ENCODE data around the gene EXD1. TPM values are rescaled to one million over a fixed set of nuclear protein-coding genes. Genes with fewer than 3 reads are reported as not detected.
"Not testable (repeated sequence)": the region's sequence is repeated elsewhere in the genome, so short reads cannot be mapped to it uniquely, and the experiment has no call there.

Gene EXD1
- total RNA-seq, 1 donor from 2014 or later = not detected

GRCh38 chr15:41251411-41251810 is 20.9 kb upstream of the EXD1 start:
- Mint-ChIP-seq H3K4me1 (peaks cover 2% of the 10 kb centered on the region), H3K4me3 (no peak overlapping the region), H3K36me3 (ENCODE audit: low read depth) (peaks cover 9% of the 10 kb centered on the region), H3K27me3 (no peaks in the 10 kb centered on the region), H3K9me3 (no peaks in the 10 kb centered on the region), H3K27ac (no peak overlapping the region)
- no peak for DNase-seq
- intact Hi-C loops (cut with micrococcal nuclease) = no loop called here

- H3K4me3 Mint-ChIP-seq; DNase-seq; H3K9me3 Mint-ChIP-seq; H3K27ac Mint-ChIP-seq; intact Hi-C loops (cut with micrococcal nuclease); H3K36me3 Mint-ChIP-seq (ENCODE audit: low read depth); H3K4me1 Mint-ChIP-seq; H3K27me3 Mint-ChIP-seq: not testable (repeated sequence)
These were observed 20.2 kb upstream of the EXD1 start for GRCh38 chr15:41250745-41251144.

DNA sequence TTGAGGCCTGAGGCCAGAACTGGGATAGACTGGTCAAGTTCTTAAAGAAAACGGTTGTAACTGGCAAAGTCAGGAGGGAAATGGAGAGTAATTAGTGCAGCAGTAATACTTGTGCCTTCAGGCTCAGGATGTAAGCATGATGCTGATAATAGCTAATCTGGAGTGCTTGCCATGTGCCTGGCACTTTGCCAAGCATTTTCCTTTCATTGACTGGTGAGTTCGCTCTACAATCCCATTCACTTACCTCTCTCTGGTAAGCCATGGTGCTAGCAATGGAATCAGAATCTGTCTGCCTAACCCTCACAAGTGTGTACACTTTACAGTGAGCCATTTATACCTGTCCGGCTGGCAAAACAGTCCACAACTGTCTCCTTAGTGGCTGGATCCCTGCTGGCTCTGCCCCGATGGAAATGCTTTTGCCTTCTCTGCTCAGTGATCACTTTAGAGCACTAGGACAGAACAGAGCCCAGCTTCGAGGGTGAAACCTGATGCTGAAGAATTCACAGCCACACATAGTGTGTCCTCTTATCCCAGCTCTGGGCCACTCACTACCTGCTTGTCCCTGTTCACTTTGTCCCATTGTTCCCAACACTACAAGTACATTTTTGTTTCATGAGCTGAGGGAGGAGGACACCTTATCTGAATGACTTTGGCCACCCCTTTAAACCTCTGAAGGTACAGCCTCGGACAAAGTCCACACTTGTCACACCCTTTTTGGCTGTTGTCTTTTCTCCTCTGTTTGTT is 10.8 kb upstream of the EXD1 start:
- no peak overlapping the region for H3K27ac Mint-ChIP-seq

GRCh38 chr15:41238100-41238499 is 7.5 kb upstream of the EXD1 start:
- DNase-seq = no peak
- H3K4me3 Mint-ChIP-seq = no peak overlapping the region
- no peak overlapping the region for H3K27ac Mint-ChIP-seq
- H3K4me1 Mint-ChIP-seq = peaks cover 22% of the 10 kb centered on the region
- intact Hi-C loops (cut with micrococcal nuclease) = no loop called here
- no peaks in the 10 kb centered on the region for H3K27me3 Mint-ChIP-seq
- no peaks in the 10 kb centered on the region for H3K9me3 Mint-ChIP-seq
- peaks cover 4% of the 10 kb centered on the region for H3K36me3 Mint-ChIP-seq (ENCODE audit: low read depth)

More for the DNA sequence above, 10.8 kb upstream of the EXD1 start:
- peaks cover 13% of the 10 kb centered on the region for H3K4me1 Mint-ChIP-seq
- H3K36me3 Mint-ChIP-seq (ENCODE audit: low read depth) = peaks cover 18% of the 10 kb centered on the region
- H3K4me3 Mint-ChIP-seq = no peak overlapping the region
- DNase-seq = no peak
- H3K9me3 Mint-ChIP-seq = no peaks in the 10 kb centered on the region
- no peaks in the 10 kb centered on the region for H3K27me3 Mint-ChIP-seq
- intact Hi-C loops (cut with micrococcal nuclease) = no loop called here

- no peaks in the 10 kb centered on the region for H3K9me3 Mint-ChIP-seq
- H3K27me3 Mint-ChIP-seq = no peaks in the 10 kb centered on the region
- H3K27ac Mint-ChIP-seq = no peak overlapping the region
- intact Hi-C loops (cut with micrococcal nuclease) = no loop called here
- DNase-seq = no peak
- peaks cover 32% of the 10 kb centered on the region for H3K4me1 Mint-ChIP-seq
- no peak overlapping the region for H3K4me3 Mint-ChIP-seq
- peaks cover 1% of the 10 kb centered on the region for H3K36me3 Mint-ChIP-seq (ENCODE audit: low read depth)
These were observed 5.4 kb upstream of the EXD1 start for GRCh38 chr15:41235929-41236328.

- H3K27ac Mint-ChIP-seq; H3K4me3 Mint-ChIP-seq; intact Hi-C loops (cut with micrococcal nuclease): not testable (repeated sequence)
These were observed 4.7 kb upstream of the EXD1 start for GRCh38 chr15:41235228-41235627.

DNA sequence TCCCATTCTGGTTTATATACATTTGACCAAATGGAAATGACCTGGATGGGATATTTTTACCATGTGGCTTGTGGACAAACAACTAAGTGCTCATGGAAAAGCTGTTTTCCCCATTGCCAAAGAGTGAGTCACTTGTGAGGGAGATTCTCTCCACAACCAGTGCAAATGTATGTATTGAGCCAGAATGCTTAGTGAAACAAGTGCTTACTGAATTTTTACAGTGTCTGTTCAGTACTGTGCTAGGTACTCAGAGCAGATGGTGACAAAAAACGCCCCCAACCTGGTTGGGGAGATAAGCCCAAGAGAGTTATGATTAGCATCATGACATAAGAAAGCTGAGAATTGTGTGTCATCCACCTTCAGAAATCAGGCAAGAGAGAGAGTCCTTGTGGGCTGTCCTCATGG is 2.8 kb upstream of the EXD1 start:
- intact Hi-C loops (cut with micrococcal nuclease) = no loop called here
- DNase-seq = no peak
- Mint-ChIP-seq H3K4me3 (no peak overlapping the region), H3K4me1 (peaks cover 26% of the 10 kb centered on the region), H3K27ac (no peak overlapping the region), H3K9me3 (no peaks in the 10 kb centered on the region), H3K27me3 (no peaks in the 10 kb centered on the region), H3K36me3 (ENCODE audit: low read depth) (no peaks in the 10 kb centered on the region)

More at GRCh38 chr15:41235228-41235627, 4.7 kb upstream of the EXD1 start:
- H3K36me3 Mint-ChIP-seq (ENCODE audit: low read depth); H3K27me3 Mint-ChIP-seq; DNase-seq; H3K9me3 Mint-ChIP-seq: not testable (repeated sequence)
- H3K4me1 Mint-ChIP-seq = peaks cover 30% of the 10 kb centered on the region

GRCh38 chr15:41231422-41232226 is 1.1 kb upstream of the EXD1 start:
- no peaks in the 10 kb centered on the region for H3K36me3 Mint-ChIP-seq (ENCODE audit: low read depth)
- peaks cover 19% of the 10 kb centered on the region for H3K4me1 Mint-ChIP-seq
- intact Hi-C loops (cut with micrococcal nuclease) = loop anchor here (1.0 to 2.0 kb wide), 5 partner anchors 52 to 279 kb away; partner anchors contain the start of genes CHAC1, INO80, NUSAP1 and OIP5
- H3K27me3 Mint-ChIP-seq = peaks cover 2% of the 10 kb centered on the region
- DNase-seq = no peak
- peak overlapping the region; percentile 93 for H3K27ac Mint-ChIP-seq
- H3K9me3 Mint-ChIP-seq = no peaks in the 10 kb centered on the region
- peak overlapping the region; percentile 94 for H3K4me3 Mint-ChIP-seq

DNA sequence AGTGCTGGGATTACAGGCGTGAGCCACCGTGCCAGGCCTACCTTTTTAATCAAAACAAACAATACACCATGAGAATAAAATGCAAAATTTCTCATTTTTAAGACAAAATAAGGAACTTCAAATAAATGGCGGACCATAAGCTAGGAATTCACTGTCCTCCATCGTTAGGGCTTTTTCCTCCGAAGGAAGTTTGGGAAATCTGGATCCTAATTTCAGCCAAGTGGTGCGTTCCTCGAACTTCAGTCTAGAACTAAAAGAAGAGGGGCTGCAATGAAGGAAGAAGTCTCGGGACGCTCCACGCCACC is 260 bp downstream of the EXD1 start:
- Mint-ChIP-seq H3K36me3 (ENCODE audit: low read depth) (no peaks in the 10 kb centered on the region), H3K4me3 (peak overlapping the region; percentile 94), H3K27ac (peak overlapping the region; percentile 93), H3K9me3 (no peaks in the 10 kb centered on the region), H3K27me3 (peaks cover 2% of the 10 kb centered on the region), H3K4me1 (peaks cover 19% of the 10 kb centered on the region)
- intact Hi-C loops (cut with micrococcal nuclease) = loop anchor here (2.0 kb wide), 1 partner anchor 277 kb away; the partner anchor contains the start of gene CHAC1
- no peak for DNase-seq

- Mint-ChIP-seq H3K27ac (no peak overlapping the region), H3K27me3 (peaks cover 37% of the 10 kb centered on the region), H3K4me3 (no peak overlapping the region), H3K36me3 (ENCODE audit: low read depth) (no peaks in the 10 kb centered on the region), H3K9me3 (no peaks in the 10 kb centered on the region), H3K4me1 (no peaks in the 10 kb centered on the region)
- DNase-seq = no peak
- intact Hi-C loops (cut with micrococcal nuclease) = no loop called here
These were observed 11.2 kb downstream of the EXD1 start for GRCh38 chr15:41219381-41219780.

DNA sequence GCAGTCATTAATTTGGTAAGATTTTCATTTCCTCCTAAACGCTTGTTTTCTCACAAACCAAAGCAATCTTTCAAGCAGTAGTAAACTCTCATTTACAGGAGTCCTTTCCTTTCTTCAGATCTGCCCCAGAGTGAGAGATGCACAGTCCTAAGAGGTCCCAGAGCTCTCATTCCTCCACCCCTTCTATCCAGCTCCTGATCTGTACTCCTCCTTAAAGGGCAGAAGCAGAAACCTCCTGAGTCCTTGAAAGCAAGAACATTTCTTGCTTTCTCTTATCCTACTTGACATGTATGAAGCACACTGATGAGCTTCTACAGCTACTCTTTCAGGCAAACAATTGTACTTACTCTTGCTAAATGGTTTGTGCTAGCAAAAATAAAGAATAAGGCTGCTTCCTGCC is 11.7 kb downstream of the EXD1 start:
- Mint-ChIP-seq H3K27me3 (peaks cover 36% of the 10 kb centered on the region), H3K27ac (no peak overlapping the region), H3K4me1 (no peaks in the 10 kb centered on the region), H3K9me3 (no peaks in the 10 kb centered on the region), H3K4me3 (no peak overlapping the region), H3K36me3 (ENCODE audit: low read depth) (no peaks in the 10 kb centered on the region)
- DNase-seq = no peak
- intact Hi-C loops (cut with micrococcal nuclease) = no loop called here

- Mint-ChIP-seq H3K4me3 (no peak overlapping the region), H3K27ac (no peak overlapping the region), H3K36me3 (ENCODE audit: low read depth) (no peaks in the 10 kb centered on the region), H3K9me3 (no peaks in the 10 kb centered on the region), H3K27me3 (peaks cover 34% of the 10 kb centered on the region), H3K4me1 (no peaks in the 10 kb centered on the region)
- intact Hi-C loops (cut with micrococcal nuclease) = no loop called here
- DNase-seq = no peak
These were observed 14.8 kb downstream of the EXD1 start for GRCh38 chr15:41215708-41216107.

DNA sequence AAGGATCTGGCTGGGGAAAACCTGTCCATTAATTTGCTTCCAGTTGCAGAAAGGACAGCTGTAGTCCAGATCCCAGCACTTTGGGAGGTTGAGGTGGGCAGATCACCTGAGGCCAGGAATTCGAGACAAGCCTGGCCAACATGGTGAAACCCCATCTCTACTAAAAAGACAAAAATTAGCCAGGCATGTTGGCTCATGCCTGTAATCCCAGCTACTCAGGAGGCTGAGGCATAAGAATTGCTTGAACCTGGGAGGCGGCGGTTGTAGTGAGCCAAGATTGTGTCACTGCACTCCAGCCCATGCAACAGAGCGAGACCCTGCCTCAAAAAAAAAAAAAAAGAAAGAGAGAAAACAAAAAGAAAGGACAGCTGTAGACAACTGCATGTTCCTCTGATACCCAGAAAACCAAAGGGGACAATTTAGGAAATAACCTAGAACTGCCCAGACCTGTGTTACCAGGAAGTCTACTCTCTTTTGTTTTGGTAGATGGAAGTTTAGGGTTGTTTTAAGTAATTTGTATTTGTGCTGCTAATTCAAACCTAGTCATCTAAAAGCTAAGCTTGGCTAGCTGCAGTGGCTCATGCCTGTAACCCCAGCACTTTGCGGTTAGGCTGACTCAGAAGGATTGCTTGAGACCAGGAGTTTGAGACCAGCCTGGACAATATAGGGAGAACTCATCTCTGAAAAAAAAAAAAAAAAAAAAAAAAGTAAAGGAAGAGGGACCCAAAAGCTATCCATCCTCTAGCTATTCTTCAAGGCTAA is 22.7 kb downstream of the EXD1 start:
- H3K4me3 Mint-ChIP-seq = no peak overlapping the region
- intact Hi-C loops (cut with micrococcal nuclease) = no loop called here
- no peak overlapping the region for H3K27ac Mint-ChIP-seq
- peaks cover 19% of the 10 kb centered on the region for H3K27me3 Mint-ChIP-seq
- H3K36me3 Mint-ChIP-seq (ENCODE audit: low read depth) = no peaks in the 10 kb centered on the region
- DNase-seq = no peak
- H3K4me1 Mint-ChIP-seq = no peaks in the 10 kb centered on the region
- H3K9me3 Mint-ChIP-seq = no peaks in the 10 kb centered on the region

DNA sequence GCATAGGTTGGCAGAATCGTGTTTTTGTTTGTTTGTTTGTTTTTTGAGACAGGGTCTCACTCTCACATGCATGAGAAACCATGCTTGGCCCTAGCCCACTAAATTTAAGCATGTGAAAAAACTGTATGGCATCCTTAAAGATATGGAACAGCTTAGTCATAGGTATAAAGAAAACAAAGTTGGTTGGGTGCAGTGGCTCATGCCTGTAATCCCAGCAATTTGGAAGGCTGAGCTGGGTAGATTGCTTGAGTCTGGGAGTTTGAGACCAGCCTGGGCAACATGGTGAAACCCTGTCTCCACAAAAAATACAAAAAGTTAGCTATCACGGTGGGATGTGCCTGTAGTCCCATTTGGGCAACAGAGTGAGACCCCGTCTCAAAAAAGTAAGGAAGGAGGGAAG is 25.2 kb downstream of the EXD1 start:
- H3K27ac Mint-ChIP-seq = no peak overlapping the region
- DNase-seq = no peak
- H3K36me3 Mint-ChIP-seq (ENCODE audit: low read depth) = no peaks in the 10 kb centered on the region
- intact Hi-C loops (cut with micrococcal nuclease) = no loop called here
- peaks cover 14% of the 10 kb centered on the region for H3K27me3 Mint-ChIP-seq
- H3K9me3 Mint-ChIP-seq = no peaks in the 10 kb centered on the region
- no peaks in the 10 kb centered on the region for H3K4me1 Mint-ChIP-seq
- H3K4me3 Mint-ChIP-seq = no peak overlapping the region
